Tibial nerve (tissue), 4 donors: ENCODE measurements around the gene RCL1. TPM values are rescaled to one million over a fixed set of nuclear protein-coding genes. Genes with fewer than 3 reads are reported as not detected.

ENCODE experiments used
- DNase-seq, 2 donors: peaks; one replicate each; pipeline ENCODE4 v3.0.0-alpha.2; 2019; ENCODE audit warnings: low spot score in 2 of 2
- H3K27ac ChIP-seq, 4 donors: fragments of 200-600 bp; sonication (generic) in 3 of 4; one replicate each; pipeline ENCODE4 v1.5.1; 2017 to 2019; ENCODE audit warnings: mild to moderate bottlenecking in 1 of 4
- H3K27me3 ChIP-seq, 2 donors: fragments of 200-600 bp; sonication (generic) in 1 of 2; one replicate each; pipeline versions ENCODE4 v1.5.1 to v1.6.0; 2017 to 2019
- H3K36me3 ChIP-seq, 3 donors: fragments of 200-600 bp; sonication (generic); one replicate each; pipeline ENCODE4 v1.5.1; 2018 to 2019
- H3K4me1 ChIP-seq, 4 donors: fragments of 200-600 bp; sonication (generic) in 3 of 4; one replicate each; pipeline ENCODE4 v1.5.1; 2017 to 2019
- H3K4me3 ChIP-seq, 4 donors: fragments of 200-600 bp; sonication (generic) in 3 of 4; one replicate each; pipeline ENCODE4 v1.5.1; 2017 to 2019; ENCODE audit warnings: mild to moderate bottlenecking in 1 of 4, moderate library complexity in 1 of 4
- H3K9me3 ChIP-seq, 4 donors: fragments of 200-600 bp; sonication (generic) in 3 of 4; one replicate each; pipeline ENCODE4 v1.5.1; 2017 to 2019
- EP300 ChIP-seq, 2 donors: sonication (generic); formaldehyde crosslinking; IDR thresholded peaks; one replicate each; pipeline ENCODE4 v1.6.1; 2017; ENCODE audit warnings: antibody characterized with exemption in 2 of 2, mild to moderate bottlenecking in 1 of 2
- POLR2A ChIP-seq, 2 donors: fragments of 450-650 bp; IDR thresholded peaks; one replicate each; pipeline ENCODE4 v1.6.1; 2017; ENCODE audit warnings: antibody characterized with exemption in 2 of 2, mild to moderate bottlenecking in 2 of 2, moderate library complexity in 2 of 2
- WGBS, 2 donors: methylation state at CpG; one replicate each; pipeline ENCODE4 v1.1.5; 2018; 5-methylcytosine and 5-hydroxymethylcytosine counted together
- total RNA-seq, 4 donors: library from RNA; depleted of rRNA; stranded (reverse); fragments of >200 nt; gene quantifications; one replicate each; pipeline ENCODE4 v1.1.0, GENCODE V29; 2016
- TF ChIP-seq, protein P1 (sequence below), 5 experiments: fragments of 200-600 bp in 3 of 5; fragments of 450-650 bp in 2 of 5; sonication (generic) in 3 of 5; IDR thresholded peaks; one replicate each; pipeline ENCODE4 v1.5.1; 2016 to 2019; ENCODE audit warnings: antibody characterized with exemption in 5 of 5, mild to moderate bottlenecking in 3 of 5, moderate library complexity in 2 of 5

The RCL1 gene, protein sequence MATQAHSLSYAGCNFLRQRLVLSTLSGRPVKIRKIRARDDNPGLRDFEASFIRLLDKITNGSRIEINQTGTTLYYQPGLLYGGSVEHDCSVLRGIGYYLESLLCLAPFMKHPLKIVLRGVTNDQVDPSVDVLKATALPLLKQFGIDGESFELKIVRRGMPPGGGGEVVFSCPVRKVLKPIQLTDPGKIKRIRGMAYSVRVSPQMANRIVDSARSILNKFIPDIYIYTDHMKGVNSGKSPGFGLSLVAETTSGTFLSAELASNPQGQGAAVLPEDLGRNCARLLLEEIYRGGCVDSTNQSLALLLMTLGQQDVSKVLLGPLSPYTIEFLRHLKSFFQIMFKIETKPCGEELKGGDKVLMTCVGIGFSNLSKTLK
- 10 to 100 TPM; 54.8 to 85.3 (median 64.0) TPM for total RNA-seq

DNA sequence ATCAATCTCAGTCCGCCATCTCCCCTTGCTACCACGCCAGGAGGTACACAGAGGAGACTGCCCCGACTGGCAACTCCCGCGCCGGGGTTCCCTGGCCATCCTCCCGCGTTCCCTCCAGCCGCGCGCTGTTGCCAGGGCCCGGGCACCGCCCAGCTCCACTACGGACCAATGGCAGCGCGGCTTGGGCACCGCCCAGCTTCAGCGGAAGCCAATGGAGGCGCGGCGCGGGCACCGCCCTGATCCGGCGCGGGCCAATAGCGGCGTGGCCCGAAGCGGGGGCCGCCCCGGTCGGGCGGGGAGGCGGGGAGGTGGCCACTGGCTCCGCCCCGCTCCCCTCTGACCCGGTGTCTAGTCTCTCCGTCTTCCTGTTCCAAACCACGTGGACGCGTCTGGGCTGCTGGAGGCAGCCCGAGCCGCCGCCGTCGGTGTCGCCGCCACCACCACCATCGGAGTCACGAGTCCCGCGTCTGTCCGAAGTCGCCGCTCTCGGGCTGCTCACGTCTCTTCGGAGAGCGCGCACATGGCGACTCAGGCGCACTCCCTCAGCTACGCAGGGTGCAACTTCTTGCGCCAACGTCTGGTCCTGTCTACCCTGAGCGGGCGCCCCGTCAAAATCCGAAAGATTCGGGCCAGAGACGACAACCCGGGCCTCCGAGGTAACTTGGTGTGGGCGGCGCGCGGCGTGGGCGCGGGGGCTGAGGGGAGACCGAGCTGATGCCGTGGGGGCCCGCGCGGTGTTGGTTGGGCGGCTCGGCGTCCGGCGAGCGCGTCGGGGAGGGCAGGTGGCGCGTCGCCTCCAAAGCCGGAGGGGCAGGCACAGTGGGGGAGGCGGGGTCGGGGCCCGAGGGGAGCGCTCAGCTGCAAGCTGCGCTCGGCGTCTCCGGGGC lies at the start of gene RCL1:
Gene RCL1 (plus strand): TSS at position 373 of the 887 bp plus-strand sequence. CDS start 148 bp downstream, at position 521.
- Histone ChIP-seq H3K4me1 (peaks cover 0 to 33% (median 9%) of the 10 kb centered on the region in 4 donors), H3K36me3 (no peaks in the 10 kb centered on the region), H3K27ac (peak within 1 kb of the TSS in 3 of 4 donors; percentile 88 to 90 (median 89)), H3K4me3 (peak within 1 kb of the TSS; percentile 62 to 98 (median 78)), H3K9me3 (no peaks in the 10 kb centered on the region), H3K27me3 (no peaks in the 10 kb centered on the region)
- TF ChIP-seq EP300 (IDR thresholded peaks at IDR 0.05): peak in 1 of 2 donors; percentile 86
- TF ChIP-seq, protein P1, sequence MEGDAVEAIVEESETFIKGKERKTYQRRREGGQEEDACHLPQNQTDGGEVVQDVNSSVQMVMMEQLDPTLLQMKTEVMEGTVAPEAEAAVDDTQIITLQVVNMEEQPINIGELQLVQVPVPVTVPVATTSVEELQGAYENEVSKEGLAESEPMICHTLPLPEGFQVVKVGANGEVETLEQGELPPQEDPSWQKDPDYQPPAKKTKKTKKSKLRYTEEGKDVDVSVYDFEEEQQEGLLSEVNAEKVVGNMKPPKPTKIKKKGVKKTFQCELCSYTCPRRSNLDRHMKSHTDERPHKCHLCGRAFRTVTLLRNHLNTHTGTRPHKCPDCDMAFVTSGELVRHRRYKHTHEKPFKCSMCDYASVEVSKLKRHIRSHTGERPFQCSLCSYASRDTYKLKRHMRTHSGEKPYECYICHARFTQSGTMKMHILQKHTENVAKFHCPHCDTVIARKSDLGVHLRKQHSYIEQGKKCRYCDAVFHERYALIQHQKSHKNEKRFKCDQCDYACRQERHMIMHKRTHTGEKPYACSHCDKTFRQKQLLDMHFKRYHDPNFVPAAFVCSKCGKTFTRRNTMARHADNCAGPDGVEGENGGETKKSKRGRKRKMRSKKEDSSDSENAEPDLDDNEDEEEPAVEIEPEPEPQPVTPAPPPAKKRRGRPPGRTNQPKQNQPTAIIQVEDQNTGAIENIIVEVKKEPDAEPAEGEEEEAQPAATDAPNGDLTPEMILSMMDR (IDR thresholded peaks at IDR 0.05): peak in 1 of 5 experiments; percentile 37
- peak; percentile 29 to 70 for TF ChIP-seq POLR2A (IDR thresholded peaks at IDR 0.05)
- peak; percentile 89 to 90 for DNase-seq
- 0% methylated on average over 47 to 104 of the region's 106 CpGs for WGBS, 2 donors

DNA sequence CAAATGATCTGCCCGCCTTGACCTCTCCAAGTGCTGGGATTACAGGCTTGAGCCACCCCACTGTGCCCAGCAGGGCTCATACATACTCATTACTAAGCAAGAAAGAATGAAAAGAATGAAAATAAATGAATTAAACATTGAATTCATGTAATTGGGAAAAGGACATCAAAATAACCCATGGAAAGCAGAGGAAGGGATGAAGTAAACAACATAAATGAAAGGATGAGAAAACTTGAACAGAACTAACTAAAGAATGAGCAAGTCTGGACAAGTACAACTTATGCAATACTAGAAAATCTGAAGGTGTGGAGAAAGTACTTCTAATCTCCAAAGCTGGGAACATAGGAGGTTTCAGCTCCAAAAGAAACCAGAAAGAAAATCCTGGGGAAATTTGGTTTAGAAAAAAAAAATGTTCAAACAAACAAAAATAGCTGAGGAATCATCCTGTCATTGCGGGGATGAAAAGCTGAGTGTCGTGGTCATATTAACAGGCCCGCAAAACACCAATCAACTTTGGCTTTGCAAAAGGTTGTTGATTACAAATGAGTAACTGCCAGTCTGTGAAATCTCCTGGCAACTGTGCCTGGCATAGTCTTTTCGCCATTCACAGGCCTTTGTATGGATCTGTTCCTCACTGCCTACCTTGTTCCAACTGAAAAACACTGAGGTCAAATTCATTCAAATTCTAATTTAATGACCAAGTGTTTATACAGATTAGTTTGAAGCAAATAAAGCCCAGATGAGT lies 49.4 kb upstream of the RCL1 start:
- TF ChIP-seq, protein P1 (IDR thresholded peaks at IDR 0.05): no peak
- no peak for TF ChIP-seq EP300 (IDR thresholded peaks at IDR 0.05)
- TF ChIP-seq POLR2A (IDR thresholded peaks at IDR 0.05): no peak
- no peak overlapping the region for H3K4me3 ChIP-seq
- 48 to 63% methylated on average over 5 of the region's 5 CpGs for WGBS, 2 donors
- DNase-seq: no peak
- H3K27ac ChIP-seq: peak overlapping the region in 3 of 4 donors; percentile 6 to 98 (median 22)
- H3K4me1 ChIP-seq: peaks cover 0 to 26% (median 17%) of the 10 kb centered on the region in 4 donors
- H3K27me3 ChIP-seq: no peaks in the 10 kb centered on the region
- H3K36me3 ChIP-seq: no peaks in the 10 kb centered on the region
- H3K9me3 ChIP-seq: no peaks in the 10 kb centered on the region

DNA sequence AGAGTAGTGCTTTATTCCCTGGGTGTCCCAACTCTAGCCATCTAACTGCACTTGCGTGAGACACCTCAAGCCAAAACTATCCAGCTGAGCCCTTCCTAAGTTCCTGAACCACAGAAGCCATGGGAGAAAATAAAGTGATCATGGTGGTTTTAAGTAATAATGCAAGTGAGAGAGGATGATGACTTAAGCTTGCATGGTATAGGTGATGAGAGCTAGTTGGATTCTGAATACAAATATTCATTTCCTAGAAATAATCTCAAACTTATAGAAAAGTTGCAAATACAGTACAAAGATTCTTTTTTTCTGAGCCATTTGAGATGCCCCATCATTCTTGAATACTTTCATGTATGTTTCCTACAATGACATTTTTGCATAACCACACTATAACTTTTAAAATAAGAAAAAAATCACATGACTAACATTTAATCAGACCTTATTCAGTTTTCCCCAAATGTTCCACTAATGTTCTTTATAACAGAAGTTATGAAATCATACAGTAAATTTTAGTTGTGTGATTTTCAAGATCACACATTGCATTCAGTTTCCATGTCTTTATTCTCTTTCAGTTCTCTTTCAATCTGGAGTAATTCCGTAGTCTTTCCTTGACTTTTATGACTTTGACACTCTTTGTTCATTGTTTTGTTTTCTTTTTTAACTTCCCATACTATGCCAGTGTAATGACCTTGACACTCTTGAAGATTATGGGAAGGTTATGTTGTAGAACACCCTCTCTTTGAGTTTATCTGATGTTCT lies 46.3 kb upstream of the RCL1 start:
- TF ChIP-seq POLR2A (IDR thresholded peaks at IDR 0.05) (no peak), EP300 (IDR thresholded peaks at IDR 0.05) (no peak)
- TF ChIP-seq, protein P1 (IDR thresholded peaks at IDR 0.05): no peak
- WGBS, 2 donors: 68 to 69% methylated on average over 2 of the region's 2 CpGs
- H3K27me3 ChIP-seq: no peaks in the 10 kb centered on the region
- peaks cover 0 to 10% (median 4%) of the 10 kb centered on the region in 4 donors for H3K4me1 ChIP-seq
- H3K27ac ChIP-seq: no peak overlapping the region
- no peak overlapping the region for H3K4me3 ChIP-seq
- DNase-seq: no peak
- H3K9me3 ChIP-seq: no peaks in the 10 kb centered on the region
- no peaks in the 10 kb centered on the region for H3K36me3 ChIP-seq

DNA sequence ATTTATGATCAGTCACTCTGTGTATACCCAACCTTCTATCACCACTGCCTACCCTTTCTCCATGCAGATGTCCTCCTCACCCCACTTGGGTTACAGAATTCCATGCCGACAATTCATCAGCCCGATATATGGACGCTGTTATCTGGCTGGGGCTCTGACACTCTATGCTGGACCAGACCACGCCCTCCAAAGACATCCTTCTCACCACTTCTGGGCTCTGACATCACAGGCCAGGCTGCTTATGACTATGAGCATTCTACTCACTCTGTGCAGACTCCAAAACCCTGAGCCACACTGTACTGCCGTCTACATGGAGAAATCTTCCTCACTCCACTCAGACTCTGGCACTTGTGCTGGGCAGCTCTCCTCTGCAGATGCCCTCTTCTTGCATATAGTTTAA lies 44.1 kb upstream of the RCL1 start:
- no peak overlapping the region for H3K27ac ChIP-seq
- DNase-seq: no peak
- H3K27me3 ChIP-seq: no peaks in the 10 kb centered on the region
- WGBS, 2 donors: 91 to 97% methylated on average over 5 of the region's 5 CpGs
- no peaks in the 10 kb centered on the region for H3K9me3 ChIP-seq
- no peaks in the 10 kb centered on the region for H3K4me1 ChIP-seq
- no peak for TF ChIP-seq EP300 (IDR thresholded peaks at IDR 0.05)
- TF ChIP-seq, protein P1 (IDR thresholded peaks at IDR 0.05): no peak
- TF ChIP-seq POLR2A (IDR thresholded peaks at IDR 0.05): no peak
- no peak overlapping the region for H3K4me3 ChIP-seq
- H3K36me3 ChIP-seq: no peaks in the 10 kb centered on the region
